Renal cortical epithelial cell (primary cell): ENCODE results near the gene CCDC122. TPM values are rescaled to one million over a fixed set of nuclear protein-coding genes. Genes with fewer than 3 reads are reported as not detected.

Experiments used
- DNase-seq: peaks from one replicate; pipeline ENCODE4 v3.0.0-alpha.2; 2011; ENCODE audit warnings: low read depth
- total RNA-seq: library from RNA; depleted of rRNA; stranded (reverse); fragments of >200 nt; gene quantifications from 2 replicates; pipeline ENCODE4 v1.2.3, GENCODE V29; 2014

The CCDC122 gene
- total RNA-seq, 1 donor from 2014 or later = 10.2 TPM

GRCh38 chr13:43802511-43802910 lies 77.0 kb downstream of the CCDC122 start:
- DNase-seq = no peak

- DNase-seq = no peak
Measured at GRCh38 chr13:43800828-43801227, 78.7 kb downstream of the CCDC122 start.

DNA sequence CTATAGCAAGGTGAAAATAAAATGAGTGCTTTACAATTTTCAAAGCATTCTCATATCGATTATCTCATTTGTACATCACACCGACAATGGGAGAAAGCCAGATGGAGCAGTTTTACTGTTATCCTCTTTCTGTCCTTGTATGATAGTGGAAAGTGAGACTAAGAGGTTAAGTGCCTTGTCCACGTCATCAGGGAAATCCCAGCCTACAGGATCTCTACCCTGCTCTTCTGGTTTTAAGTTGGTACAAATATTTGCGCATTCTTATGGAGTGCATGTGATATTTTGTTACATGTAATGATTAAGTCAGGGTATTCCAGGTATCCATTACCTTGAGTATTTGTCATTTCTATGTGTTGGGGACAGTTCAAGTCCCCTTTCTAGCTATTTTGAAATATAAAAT lies 80.3 kb downstream of the CCDC122 start:
- no peak for DNase-seq

- DNase-seq = no peak
Measured at GRCh38 chr13:43797869-43798268, 81.7 kb downstream of the CCDC122 start.

DNA sequence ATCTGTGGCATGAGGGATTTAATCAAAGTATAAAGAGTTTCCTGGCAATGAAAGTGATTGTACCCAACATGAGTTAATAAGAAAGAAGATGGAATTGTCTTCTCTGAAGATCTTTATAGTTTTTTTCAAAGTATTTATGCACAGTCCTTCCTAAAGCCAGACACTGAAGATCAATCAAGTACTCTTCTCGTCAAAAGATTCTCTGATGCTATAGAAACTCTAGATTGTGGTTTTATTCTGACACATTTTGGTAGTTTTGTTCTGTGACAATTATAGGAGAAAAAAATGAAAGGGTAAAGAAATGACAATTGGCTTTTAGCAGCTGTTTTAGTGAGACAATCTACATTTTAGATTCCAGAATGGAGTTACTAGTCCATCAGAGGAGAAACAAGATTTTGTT lies 82.4 kb downstream of the CCDC122 start:
- DNase-seq = no peak

GRCh38 chr13:43794416-43794815 lies 85.1 kb downstream of the CCDC122 start:
- peak; percentile 70 for DNase-seq

DNA sequence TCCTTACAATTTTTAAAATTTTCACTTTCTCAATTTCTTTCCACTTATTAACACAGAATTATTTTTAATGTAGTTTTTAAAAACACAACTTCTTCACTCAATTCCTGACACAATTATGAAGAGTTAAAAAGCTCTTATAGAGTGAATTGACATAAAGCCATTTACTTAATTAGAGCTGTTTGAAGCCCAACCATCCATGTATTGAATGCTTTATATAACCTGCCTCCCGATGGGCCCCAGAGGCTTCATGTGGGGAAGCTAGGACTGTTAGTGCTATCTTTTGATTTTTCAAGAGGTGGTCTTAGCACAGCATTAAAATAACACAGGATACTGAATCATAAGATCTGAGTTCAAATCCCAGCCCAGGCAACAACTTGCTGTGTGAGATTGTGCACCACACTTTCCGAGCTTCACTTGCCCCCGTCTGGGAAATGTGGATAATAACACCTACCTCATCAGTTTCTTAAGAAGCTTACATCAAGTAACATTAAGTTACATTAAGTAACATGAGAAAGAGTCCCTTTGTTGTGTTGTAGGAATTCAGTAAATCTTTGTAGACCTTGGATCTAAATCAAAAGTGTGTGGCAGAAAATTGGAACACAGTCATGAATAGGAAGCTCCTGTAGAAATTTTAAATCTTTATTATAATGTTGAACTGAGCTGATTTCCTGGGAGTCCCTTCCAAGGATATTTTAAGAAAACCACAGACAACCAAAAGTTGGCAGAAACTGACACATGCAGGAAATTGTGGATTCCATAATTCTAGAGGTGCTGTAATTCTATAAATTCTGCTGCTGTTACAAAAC lies 87.3 kb downstream of the CCDC122 start:
- no peak for DNase-seq

GRCh38 chr13:43787997-43788396 lies 91.5 kb downstream of the CCDC122 start:
- DNase-seq = peak; percentile 70

GRCh38 chr13:43787518-43787891 lies 92.0 kb downstream of the CCDC122 start:
- DNase-seq = no peak

- DNase-seq = no peak
Measured at GRCh38 chr13:43786766-43787517, 92.6 kb downstream of the CCDC122 start, which contains the start of gene ENOX1. TSS of gene ENOX1 (minus strand) at chr13:43786972.

DNA sequence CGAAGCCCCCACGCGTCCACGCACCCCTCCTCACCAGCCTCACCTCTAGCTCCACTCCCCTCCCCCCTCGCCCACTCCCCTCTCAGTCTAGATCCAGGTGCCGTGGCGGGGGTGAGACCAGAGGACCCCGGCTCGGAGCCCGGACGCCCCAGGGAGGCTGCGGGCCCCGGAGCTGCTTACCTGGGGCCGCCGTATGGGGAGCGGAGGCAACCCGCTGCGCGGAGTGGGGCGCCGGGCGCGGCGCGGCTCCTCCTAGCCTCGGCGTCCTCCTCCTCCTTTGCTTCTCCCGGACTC lies 93.1 kb downstream of the CCDC122 start:
- DNase-seq = no peak

Other genes with a start within 250 kb of the CCDC122 start
- 0.52 and 2.7 TPM in 2 replicates for gene ENOX1, start 92.8 kb downstream of the CCDC122 start, total RNA-seq
- gene LACC1, start 164 bp upstream of the CCDC122 start, total RNA-seq = 16.4 and 26.6 TPM in 2 replicates